ENCODE results near the gene GULP1. TPM values are rescaled to one million over a fixed set of nuclear protein-coding genes. Genes with fewer than 3 reads are reported as not detected.

Gene GULP1
- total and polyA plus RNA-seq, 2 of the 4 experiments (the other 2 are of a cell fraction), result 24.4 to 40.1 TPM

- Histone ChIP-seq H2BK120ac (ENCODE audit: low read depth, low read length) (peak overlapping the region; percentile 13; the same call in 1 of the 2 replicates), H2AFZ (replicated peaks; ENCODE audit: low read length, poor library complexity) (no peak overlapping the region), H3K18ac (ENCODE audit: low read depth, low read length) (peak overlapping the region; percentile 71; the same call in 1 of the 2 replicates), H3K4me3 (ENCODE audit: insufficient read depth, low read depth, low read length) (no peak overlapping the region), H3K27ac (ENCODE audit: insufficient read depth, low read length) (peak overlapping the region; percentile 8; the same call in 1 of the 2 replicates), H3K27me3 (ENCODE audit: control insufficient read depth, insufficient read depth, low read length) (no peaks in the 10 kb centered on the region), H3K14ac (replicated peaks; ENCODE audit: low read depth, low read length) (no peak overlapping the region), H3K4me2 (ENCODE audit: low read depth, low read length) (no peak overlapping the region), H3K9me3 (ENCODE audit: control insufficient read depth, insufficient read depth, low read length) (peaks cover 3% of the 10 kb centered on the region), H2BK20ac (ENCODE audit: low read depth, low read length) (0 out of 2 replicates have a peak overlapping the region, but pooled peaks have one; percentile 31), H4K5ac (ENCODE audit: low read depth, low read length) (peak overlapping the region; percentile 62; the same call in 1 of the 2 replicates), H2BK5ac (ENCODE audit: low read depth, low read length, poor library complexity, severe bottlenecking) (peak overlapping the region; percentile 25), H3K9me1 (ENCODE audit: insufficient read depth, low read length) (no peaks in the 10 kb centered on the region), H3K4me1 (ENCODE audit: control insufficient read depth, insufficient read depth, low read length) (peaks cover 2% of the 10 kb centered on the region; the same call in 1 of the 2 replicates), H3K56ac (ENCODE audit: extremely low read depth, insufficient read depth, low read length) (no peak overlapping the region), H3K36me3 (ENCODE audit: control insufficient read depth, insufficient read depth, low read length) (peaks cover 2% of the 10 kb centered on the region; the same call in 1 of the 2 replicates), H2AK5ac (ENCODE audit: low read depth, low read length) (no peak overlapping the region; the same call in 1 of the 2 replicates), H4K8ac (ENCODE audit: low read depth in 2 of 2, low read length in 2 of 2) (peak overlapping the region in 1 of 2 experiments; percentile 23; a peak in 1 of 4 replicates), H4K20me1 (ENCODE audit: insufficient read depth, low read length) (no peaks in the 10 kb centered on the region), H3K79me1 (ENCODE audit: low read depth in 1 of 2, low read length in 2 of 2) (peaks cover 3 to 9% of the 10 kb centered on the region in 2 experiments; a peak in 2 of 4 replicates), H2BK15ac (ENCODE audit: low read depth, low read length) (no peak overlapping the region; the same call in 2 of the 3 replicates), H3K4ac (ENCODE audit: low read depth, low read length) (0 out of 2 replicates have a peak overlapping the region, but pooled peaks have one; percentile 26), H3K23ac (ENCODE audit: low read depth, low read length) (peak overlapping the region; percentile 69; the same call in 1 of the 2 replicates), H2AK9ac (replicated peaks; ENCODE audit: low read depth, low read length, poor library complexity) (no peak overlapping the region), H4K91ac (ENCODE audit: insufficient read depth, low read depth, low read length) (0 out of 2 replicates have a peak overlapping the region, but pooled peaks have one; percentile 3), H3K9ac (ENCODE audit: low read depth, low read length) (peak overlapping the region; percentile 38; the same call in 1 of the 2 replicates)
- BruUV-seq (replicated peaks), result no TSS peak
- no CpG with 5 or more reads among the region's 1 CpG for WGBS, 2 experiments (ENCODE audit: extremely low coverage in 2 of 2, insufficient read length in 1 of 2)
- ChIA-PET POLR2A (ENCODE audit: unreplicated experiment) (no interaction called here), CTCF (no interaction called here)
- DNase-seq (peak; percentile 19), ATAC-seq (ENCODE audit: low read depth) (peak; percentile 61; the same call in 1 of the 2 replicates)
- no peak for TF ChIP-seq FOS (IDR thresholded peaks at IDR 0.05; ENCODE audit: low read depth, low read length)
- intact Hi-C loops (cut with micrococcal nuclease) (loop anchor here (5.0 to 10.0 kb wide), 2 partner anchors 130 to 648 kb away; partner anchors contain the start of gene COL5A2), in situ Hi-C loops (cut with MboI; ENCODE audit: low sequenced_read_pairs) (loop anchor here (5.0 kb wide), 1 partner anchor 455 kb away; no protein-coding TSS in a partner anchor), dilution Hi-C loops (cut with HindIII; ENCODE audit: low sequenced_read_pairs, unreplicated experiment) (no loop called here)
These were observed 235.5 kb downstream of the GULP1 start for GRCh38 chr2:188527141-188527540.
